HepG2 (cell line): Measurements from ENCODE around the gene OS9. TPM values are rescaled to one million over a fixed set of nuclear protein-coding genes. Genes with fewer than 3 reads are reported as not detected.

ENCODE experiments used
- EP300 ChIP-seq, 3 experiments: sonication (generic) in 1 of 3; formaldehyde crosslinking in 1 of 3; IDR thresholded peaks; 2 replicates each; pipeline versions ENCODE4 v1.5.1 to v1.6.1; 2011 to 2020; ENCODE audit warnings: low read depth in 2 of 3, low read length in 2 of 3, borderline replicate concordance in 1 of 3, improper control_type of control experiment in 1 of 3, mild to moderate bottlenecking in 1 of 3, missing genetic modification reagents in 1 of 3, moderate library complexity in 1 of 3
- ETS1 ChIP-seq: sonication (generic); formaldehyde crosslinking; IDR thresholded peaks from 2 replicates; pipeline ENCODE4 v1.4.0; 2020; ENCODE audit warnings: missing genetic modification reagents
- HMGXB4 ChIP-seq, 2 experiments: sonication (generic) in 1 of 2; formaldehyde crosslinking in 1 of 2; IDR thresholded peaks; 2 replicates each; pipeline versions ENCODE4 v1.4.0 to v1.6.1; 2018 to 2020; ENCODE audit warnings: missing genetic modification reagents in 2 of 2, borderline replicate concordance in 1 of 2, low read depth in 1 of 2, mild to moderate bottlenecking in 1 of 2, missing biosample characterization in 1 of 2
- IKZF1 ChIP-seq: fragments of 450-650 bp; IDR thresholded peaks from 2 replicates; pipeline ENCODE4 v1.7.1; 2016
- MBD4 ChIP-seq: IDR thresholded peaks from 2 replicates; pipeline ENCODE4 v1.6.1; 2012; ENCODE audit warnings: low read length, inconsistent platforms, borderline replicate concordance
- MTERF4 ChIP-seq: sonication (generic); formaldehyde crosslinking; IDR thresholded peaks from 2 replicates; pipeline ENCODE4 v1.8.0; 2023; ENCODE audit warnings: mild to moderate bottlenecking, missing genetic modification reagents
- NCOA1 ChIP-seq: sonication (generic); formaldehyde crosslinking; IDR thresholded peaks from 2 replicates; pipeline ENCODE4 v1.9.0; 2021; ENCODE audit warnings: missing genetic modification reagents
- NFYC ChIP-seq: IDR thresholded peaks from 2 replicates; pipeline ENCODE4 v1.6.1; 2016; ENCODE audit warnings: missing genetic modification reagents, missing compliant biosample characterization
- RARG ChIP-seq: sonication (generic); formaldehyde crosslinking; IDR thresholded peaks from 2 replicates; pipeline ENCODE4 v1.4.0; 2020; ENCODE audit warnings: low read depth, mild to moderate bottlenecking, missing genetic modification reagents
- RXRB ChIP-seq: IDR thresholded peaks from 2 replicates; pipeline ENCODE4 v1.6.1; 2016; ENCODE audit warnings: borderline replicate concordance, missing genetic modification reagents, missing compliant biosample characterization
- SRY ChIP-seq: sonication (generic); formaldehyde crosslinking; IDR thresholded peaks from 2 replicates; pipeline ENCODE4 v1.8.0; 2022; ENCODE audit warnings: mild to moderate bottlenecking, missing genetic modification reagents
- STAT6 ChIP-seq: sonication (generic); formaldehyde crosslinking; IDR thresholded peaks from 2 replicates; pipeline ENCODE4 v1.4.0; 2020; ENCODE audit warnings: missing genetic modification reagents, mild to moderate bottlenecking, borderline replicate concordance
- THYN1 ChIP-seq: sonication (generic); formaldehyde crosslinking; IDR thresholded peaks from 2 replicates; pipeline ENCODE4 v1.8.1; 2023; ENCODE audit warnings: low read depth, mild to moderate bottlenecking, moderate library complexity, missing genetic modification reagents, borderline replicate concordance
- ZBTB26 ChIP-seq: IDR thresholded peaks from 2 replicates; pipeline ENCODE4 v1.6.1; 2016; ENCODE audit warnings: missing compliant biosample characterization, missing genetic modification reagents, borderline replicate concordance
- ZFX ChIP-seq: sonication (generic); formaldehyde crosslinking; IDR thresholded peaks from 2 replicates; pipeline ENCODE4 v1.4.0; 2020; ENCODE audit warnings: mild to moderate bottlenecking, low read depth, missing genetic modification reagents, moderate library complexity
- ZNF446 ChIP-seq: sonication (generic); formaldehyde crosslinking; IDR thresholded peaks from 2 replicates; pipeline ENCODE4 v1.5.0; 2020; ENCODE audit warnings: mild to moderate bottlenecking, missing genetic modification reagents
- polyA plus RNA-seq, 8 experiments: library from polyadenylated mRNA; depleted of rRNA in 3 of 8; stranded (reverse) in 7 of 8; unstranded in 1 of 8; fragments of >200 nt; fragmentation: Illumina TruSeq in 4 of 8; extraction: Trizol in 4 of 8; gene quantifications; 2 replicates each; pipeline versions ENCODE4 v1.2.1 to v1.2.3, GENCODE V29; 2011 to 2016; ENCODE audit warnings: low read depth in 4 of 8, missing spikeins in 1 of 8, mixed read lengths in 1 of 8; ENCODE audit not compliant: insufficient read depth in 1 of 8
- total RNA-seq, 5 experiments: library from RNA; depleted of rRNA; stranded (reverse); fragments of >200 nt; fragmentation: Illumina TruSeq; extraction: Trizol; gene quantifications; 2 replicates each; pipeline ENCODE4 v1.2.3, GENCODE V29; 2016; ENCODE audit warnings: low read depth in 1 of 5

OS9 gene
- total and polyA plus RNA-seq, 2 of the 13 experiments (the other 11 are each of a cell fraction or from before 2014, with no cell fraction given): 156 to 206 TPM

GRCh38 chr12:57756406-57757341 is 62.7 kb downstream of the OS9 start (continued):
- TF ChIP-seq ETS1: no peak
- no peak for TF ChIP-seq THYN1
- TF ChIP-seq IKZF1: no peak
- no peak for TF ChIP-seq SRY (CRISPR knock-in tag)
- peak; percentile 50; the same call in 1 of the 2 replicates for TF ChIP-seq ZNF446 (CRISPR knock-in tag)
- TF ChIP-seq ZFX: peak; percentile 48; the same call in 1 of the 2 replicates
- no peak for TF ChIP-seq NCOA1 (CRISPR knock-in tag)
- 0 out of 2 replicates have a peak, but pooled peaks have one; percentile 43 for TF ChIP-seq ZBTB26 (CRISPR knock-in tag)
- TF ChIP-seq STAT6 (CRISPR knock-in tag): no peak
- TF ChIP-seq RXRB (CRISPR knock-in tag): no peak
- TF ChIP-seq HMGXB4 (CRISPR knock-in tag; IDR thresholded peaks at IDR 0.05; ENCODE audit: borderline replicate concordance in 1 of 2, low read depth in 1 of 2): peak; percentile 84 to 92
- TF ChIP-seq NFYC (CRISPR knock-in tag): no peak
- no peak for TF ChIP-seq MTERF4 (CRISPR knock-in tag)
- no peak for TF ChIP-seq EP300 (IDR thresholded peaks at IDR 0.05; ENCODE audit: low read depth in 2 of 2, low read length in 2 of 2)
- no peak for TF ChIP-seq EP300 (CRISPR knock-in tag; IDR thresholded peaks at IDR 0.05; ENCODE audit: borderline replicate concordance)
- TF ChIP-seq RARG (CRISPR knock-in tag): no peak
- no peak for TF ChIP-seq MBD4
